NCI-H1105 (cell line): ENCODE measurements around the gene SPECC1.
"Not testable (repeated sequence)": the region's sequence is repeated elsewhere in the genome, so short reads cannot be mapped to it uniquely, and the experiment has no call there.

Source experiments
- DNase-seq: peaks from one replicate; lab custom pipeline; 2025; lab: John Stamatoyannopoulos, UW

SPECC1 gene

GRCh38 chr17:20092973-20093626, 83.9 kb downstream of the SPECC1 start:
- no peak for DNase-seq

- DNase-seq, result no peak
These were observed 85.6 kb downstream of the SPECC1 start for GRCh38 chr17:20094777-20095176.

- no peak for DNase-seq
These were observed 86.3 kb downstream of the SPECC1 start for GRCh38 chr17:20095336-20096080.

- DNase-seq, result no peak
These were observed 87.3 kb downstream of the SPECC1 start for GRCh38 chr17:20096430-20096829.

GRCh38 chr17:20097330-20097729, 88.2 kb downstream of the SPECC1 start:
- DNase-seq, result no peak

- no peak for DNase-seq
These were observed 89.2 kb downstream of the SPECC1 start for GRCh38 chr17:20098314-20098713.

- DNase-seq, result not testable (repeated sequence)
These were observed 91.6 kb downstream of the SPECC1 start for GRCh38 chr17:20100806-20101205.

- DNase-seq, result no peak
These were observed 94.6 kb downstream of the SPECC1 start for GRCh38 chr17:20103454-20104446.

- DNase-seq, result no peak
These were observed 96.6 kb downstream of the SPECC1 start for GRCh38 chr17:20105539-20106280.

GRCh38 chr17:20106446-20106845, 97.3 kb downstream of the SPECC1 start:
- not testable (repeated sequence) for DNase-seq

- no peak for DNase-seq
These were observed 99.9 kb downstream of the SPECC1 start for GRCh38 chr17:20109076-20109475.

- no peak for DNase-seq
These were observed 102.4 kb downstream of the SPECC1 start for GRCh38 chr17:20111538-20111937.

GRCh38 chr17:20114466-20114865, 105.3 kb downstream of the SPECC1 start:
- DNase-seq, result no peak

GRCh38 chr17:20116683-20117309, 107.6 kb downstream of the SPECC1 start:
- DNase-seq, result peak; percentile 58

- DNase-seq, result no peak
These were observed 109.1 kb downstream of the SPECC1 start for GRCh38 chr17:20118280-20118679.

GRCh38 chr17:20120836-20121235, 111.7 kb downstream of the SPECC1 start:
- peak; percentile 14 for DNase-seq

- DNase-seq, result peak; percentile 58
These were observed 112.4 kb downstream of the SPECC1 start for GRCh38 chr17:20121359-20122253.

- DNase-seq, result peak; percentile 66
These were observed 113.2 kb downstream of the SPECC1 start for GRCh38 chr17:20122254-20122879.

- DNase-seq, result peak; percentile 28
These were observed 114.0 kb downstream of the SPECC1 start for GRCh38 chr17:20123209-20123608.

- no peak for DNase-seq
These were observed 116.6 kb downstream of the SPECC1 start for GRCh38 chr17:20125724-20126123.
